ENCODE data around the gene PTGER2. TPM values are rescaled to one million over a fixed set of nuclear protein-coding genes. Genes with fewer than 3 reads are reported as not detected.

Gene PTGER2
- total RNA-seq, 1 experiment from 2014 or later: not detected

- Histone ChIP-seq H3K4me1 (ENCODE audit: insufficient read depth, low read length, poor library complexity, severe bottlenecking) (no peaks in the 10 kb centered on the region), H3K36me3 (ENCODE audit: insufficient read depth, low read length, poor library complexity, severe bottlenecking) (no peaks in the 10 kb centered on the region), H3K4me3 (ENCODE audit: low read depth, low read length, poor library complexity, severe bottlenecking) (no peak overlapping the region), H3K27ac (ENCODE audit: low read depth, low read length, poor library complexity, severe bottlenecking) (no peak overlapping the region), H3K9me3 (ENCODE audit: low read depth, low read length, poor library complexity, severe bottlenecking) (no peaks in the 10 kb centered on the region), H3K27me3 (replicated peaks; ENCODE audit: insufficient read depth, low read depth, low read length, poor library complexity) (peaks cover 64% of the 10 kb centered on the region)
- POLR2A ChIA-PET (ENCODE audit: low non-redundant PET): no interaction called here
- intact Hi-C loops (cut with micrococcal nuclease; ENCODE audit: unreplicated experiment): no loop called here
- no peak for DNase-seq (ENCODE audit: low spot score)
- BruUV-seq (replicated peaks): no TSS peak
- no peak for TF ChIP-seq EZH2 (IDR thresholded peaks at IDR 0.05; ENCODE audit: borderline replicate concordance, low read depth, low read length, poor library complexity, severe bottlenecking)
- TF ChIP-seq, protein P1, sequence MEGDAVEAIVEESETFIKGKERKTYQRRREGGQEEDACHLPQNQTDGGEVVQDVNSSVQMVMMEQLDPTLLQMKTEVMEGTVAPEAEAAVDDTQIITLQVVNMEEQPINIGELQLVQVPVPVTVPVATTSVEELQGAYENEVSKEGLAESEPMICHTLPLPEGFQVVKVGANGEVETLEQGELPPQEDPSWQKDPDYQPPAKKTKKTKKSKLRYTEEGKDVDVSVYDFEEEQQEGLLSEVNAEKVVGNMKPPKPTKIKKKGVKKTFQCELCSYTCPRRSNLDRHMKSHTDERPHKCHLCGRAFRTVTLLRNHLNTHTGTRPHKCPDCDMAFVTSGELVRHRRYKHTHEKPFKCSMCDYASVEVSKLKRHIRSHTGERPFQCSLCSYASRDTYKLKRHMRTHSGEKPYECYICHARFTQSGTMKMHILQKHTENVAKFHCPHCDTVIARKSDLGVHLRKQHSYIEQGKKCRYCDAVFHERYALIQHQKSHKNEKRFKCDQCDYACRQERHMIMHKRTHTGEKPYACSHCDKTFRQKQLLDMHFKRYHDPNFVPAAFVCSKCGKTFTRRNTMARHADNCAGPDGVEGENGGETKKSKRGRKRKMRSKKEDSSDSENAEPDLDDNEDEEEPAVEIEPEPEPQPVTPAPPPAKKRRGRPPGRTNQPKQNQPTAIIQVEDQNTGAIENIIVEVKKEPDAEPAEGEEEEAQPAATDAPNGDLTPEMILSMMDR (conservative IDR thresholded peaks at IDR 0.05; ENCODE audit: low read depth, low read length): no peak
- CTCF ChIA-PET: no interaction called here
Observed at GRCh38 chr14:52266782-52267181, 47.3 kb upstream of the PTGER2 start.

DNA sequence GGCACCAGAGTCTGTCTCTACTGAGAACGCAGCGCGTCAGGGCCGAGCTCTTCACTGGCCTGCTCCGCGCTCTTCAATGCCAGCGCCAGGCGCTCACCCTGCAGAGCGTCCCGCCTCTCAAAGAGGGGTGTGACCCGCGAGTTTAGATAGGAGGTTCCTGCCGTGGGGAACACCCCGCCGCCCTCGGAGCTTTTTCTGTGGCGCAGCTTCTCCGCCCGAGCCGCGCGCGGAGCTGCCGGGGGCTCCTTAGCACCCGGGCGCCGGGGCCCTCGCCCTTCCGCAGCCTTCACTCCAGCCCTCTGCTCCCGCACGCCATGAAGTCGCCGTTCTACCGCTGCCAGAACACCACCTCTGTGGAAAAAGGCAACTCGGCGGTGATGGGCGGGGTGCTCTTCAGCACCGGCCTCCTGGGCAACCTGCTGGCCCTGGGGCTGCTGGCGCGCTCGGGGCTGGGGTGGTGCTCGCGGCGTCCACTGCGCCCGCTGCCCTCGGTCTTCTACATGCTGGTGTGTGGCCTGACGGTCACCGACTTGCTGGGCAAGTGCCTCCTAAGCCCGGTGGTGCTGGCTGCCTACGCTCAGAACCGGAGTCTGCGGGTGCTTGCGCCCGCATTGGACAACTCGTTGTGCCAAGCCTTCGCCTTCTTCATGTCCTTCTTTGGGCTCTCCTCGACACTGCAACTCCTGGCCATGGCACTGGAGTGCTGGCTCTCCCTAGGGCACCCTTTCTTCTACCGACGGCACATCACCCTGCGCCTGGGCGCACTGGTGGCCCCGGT is 46.4 kb upstream of the PTGER2 start, which contains the start of gene PTGDR:
Gene PTGDR (plus strand): TSS at position 198 of the 778 bp plus-strand sequence. CDS start 117 bp downstream, at position 315.
- Histone ChIP-seq H3K4me1 (ENCODE audit: insufficient read depth, low read length, poor library complexity, severe bottlenecking) (no peaks in the 10 kb centered on the region), H3K4me3 (ENCODE audit: low read depth, low read length, poor library complexity, severe bottlenecking) (no peak within 1 kb of the TSS), H3K27ac (ENCODE audit: low read depth, low read length, poor library complexity, severe bottlenecking) (no peak within 1 kb of the TSS), H3K27me3 (replicated peaks; ENCODE audit: insufficient read depth, low read depth, low read length, poor library complexity) (peaks cover 65% of the 10 kb centered on the region), H3K9me3 (ENCODE audit: low read depth, low read length, poor library complexity, severe bottlenecking) (no peaks in the 10 kb centered on the region), H3K36me3 (ENCODE audit: insufficient read depth, low read length, poor library complexity, severe bottlenecking) (no peaks in the 10 kb centered on the region)
- POLR2A ChIA-PET (ENCODE audit: low non-redundant PET): no interaction called here
- CTCF ChIA-PET: no interaction called here
- TF ChIP-seq EZH2 (IDR thresholded peaks at IDR 0.05; ENCODE audit: borderline replicate concordance, low read depth, low read length, poor library complexity, severe bottlenecking): no peak
- TF ChIP-seq, protein P1 (conservative IDR thresholded peaks at IDR 0.05; ENCODE audit: low read depth, low read length): no peak
- no peak for DNase-seq (ENCODE audit: low spot score)
- intact Hi-C loops (cut with micrococcal nuclease; ENCODE audit: unreplicated experiment): no loop called here
- no TSS peak for BruUV-seq (replicated peaks)

DNA sequence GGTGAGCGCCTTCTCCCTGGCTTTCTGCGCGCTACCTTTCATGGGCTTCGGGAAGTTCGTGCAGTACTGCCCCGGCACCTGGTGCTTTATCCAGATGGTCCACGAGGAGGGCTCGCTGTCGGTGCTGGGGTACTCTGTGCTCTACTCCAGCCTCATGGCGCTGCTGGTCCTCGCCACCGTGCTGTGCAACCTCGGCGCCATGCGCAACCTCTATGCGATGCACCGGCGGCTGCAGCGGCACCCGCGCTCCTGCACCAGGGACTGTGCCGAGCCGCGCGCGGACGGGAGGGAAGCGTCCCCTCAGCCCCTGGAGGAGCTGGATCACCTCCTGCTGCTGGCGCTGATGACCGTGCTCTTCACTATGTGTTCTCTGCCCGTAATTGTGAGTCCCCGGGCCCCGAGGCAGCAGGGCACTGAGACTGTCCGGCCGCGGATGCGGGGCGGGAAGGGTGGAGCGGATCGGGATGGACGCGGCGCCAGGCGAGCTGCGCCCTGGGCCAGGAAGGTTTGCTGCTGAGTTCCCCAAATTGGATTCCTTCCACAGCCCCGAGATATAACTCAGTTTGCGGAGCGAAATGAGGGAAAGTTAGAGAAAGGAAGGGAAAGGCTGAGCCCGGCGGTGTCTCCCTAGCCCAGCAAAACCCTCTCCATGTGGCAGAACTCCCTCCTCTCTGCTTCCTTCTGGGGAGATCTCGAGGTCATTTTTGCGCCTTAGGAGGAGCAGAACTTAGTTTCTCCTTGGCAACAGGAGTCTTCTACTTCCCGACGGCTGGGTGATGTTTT is 45.6 kb upstream of the PTGER2 start:
- TF ChIP-seq, protein P1 (conservative IDR thresholded peaks at IDR 0.05; ENCODE audit: low read depth, low read length): no peak
- TF ChIP-seq EZH2 (IDR thresholded peaks at IDR 0.05; ENCODE audit: borderline replicate concordance, low read depth, low read length, poor library complexity, severe bottlenecking): peak; percentile 96
- intact Hi-C loops (cut with micrococcal nuclease; ENCODE audit: unreplicated experiment): no loop called here
- no peak for DNase-seq (ENCODE audit: low spot score)
- ChIA-PET POLR2A (ENCODE audit: low non-redundant PET) (no interaction called here), CTCF (no interaction called here)
- no peaks in the 10 kb centered on the region for H3K9me3 ChIP-seq (ENCODE audit: low read depth, low read length, poor library complexity, severe bottlenecking)
- no peak overlapping the region for H3K4me3 ChIP-seq (ENCODE audit: low read depth, low read length, poor library complexity, severe bottlenecking)
- no peaks in the 10 kb centered on the region for H3K4me1 ChIP-seq (ENCODE audit: insufficient read depth, low read length, poor library complexity, severe bottlenecking)
- peaks cover 63% of the 10 kb centered on the region for H3K27me3 ChIP-seq (replicated peaks; ENCODE audit: insufficient read depth, low read depth, low read length, poor library complexity)
- no TSS peak for BruUV-seq (replicated peaks)
- no peaks in the 10 kb centered on the region for H3K36me3 ChIP-seq (ENCODE audit: insufficient read depth, low read length, poor library complexity, severe bottlenecking)
- H3K27ac ChIP-seq (ENCODE audit: low read depth, low read length, poor library complexity, severe bottlenecking): no peak overlapping the region

Measured in A673 (cell line).